Stimulated activated CD4-positive, alpha-beta T cell treated with anti-CD3 and anti-CD28 coated beads, Interleukin-1b, Interleukin-23, amount 100 ng/mL, for 1 hour (primary cell): ENCODE measurements around the gene RNF166.

Source experiments
- DNase-seq, 2 donors: peaks; one replicate each; pipeline ENCODE4 v3.0.0-alpha.2; 2020; ENCODE audit warnings: low read depth in 2 of 2

Gene RNF166

DNA sequence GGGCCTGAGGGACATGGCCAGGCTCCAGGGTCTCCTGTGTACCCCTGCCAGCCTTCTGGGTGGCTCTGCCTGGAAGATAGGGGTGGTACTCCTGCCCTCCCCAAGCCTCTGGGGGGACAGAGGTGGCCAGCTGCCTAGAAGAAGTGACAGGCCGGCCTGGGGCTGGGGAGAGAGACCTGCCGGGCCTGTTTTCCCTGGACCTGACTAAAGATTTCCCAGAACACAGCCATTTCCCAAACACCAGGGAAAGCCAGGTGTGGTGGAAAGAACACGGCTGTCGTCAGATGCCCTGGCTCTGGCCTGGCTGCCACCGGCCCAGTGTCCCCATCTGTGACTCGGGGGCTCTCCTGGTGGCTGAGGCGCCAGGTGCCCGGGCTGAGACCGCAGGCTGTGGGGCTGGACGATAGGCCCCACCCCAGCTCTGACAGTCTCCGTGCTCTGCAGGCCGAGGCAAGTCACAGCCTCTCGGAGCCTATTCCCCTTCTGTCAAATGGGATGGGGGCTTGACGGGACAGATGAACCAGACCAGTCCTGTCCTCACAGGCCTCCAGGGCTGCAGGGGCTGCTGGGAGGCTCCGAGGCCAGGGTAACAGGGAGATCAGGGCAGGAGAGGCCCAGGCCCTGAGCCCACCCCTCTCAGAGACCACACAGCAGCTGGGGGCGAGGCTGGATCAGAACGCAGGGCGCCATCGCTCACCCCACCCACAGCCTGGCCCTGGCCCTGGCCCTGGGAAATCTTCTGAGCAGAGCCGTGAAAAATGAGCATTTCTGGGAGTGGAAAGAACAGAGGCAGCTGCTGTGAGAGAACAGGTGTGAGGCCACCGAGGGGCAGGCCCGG is 33.1 kb upstream of the RNF166 start:
- no peak for DNase-seq

DNA sequence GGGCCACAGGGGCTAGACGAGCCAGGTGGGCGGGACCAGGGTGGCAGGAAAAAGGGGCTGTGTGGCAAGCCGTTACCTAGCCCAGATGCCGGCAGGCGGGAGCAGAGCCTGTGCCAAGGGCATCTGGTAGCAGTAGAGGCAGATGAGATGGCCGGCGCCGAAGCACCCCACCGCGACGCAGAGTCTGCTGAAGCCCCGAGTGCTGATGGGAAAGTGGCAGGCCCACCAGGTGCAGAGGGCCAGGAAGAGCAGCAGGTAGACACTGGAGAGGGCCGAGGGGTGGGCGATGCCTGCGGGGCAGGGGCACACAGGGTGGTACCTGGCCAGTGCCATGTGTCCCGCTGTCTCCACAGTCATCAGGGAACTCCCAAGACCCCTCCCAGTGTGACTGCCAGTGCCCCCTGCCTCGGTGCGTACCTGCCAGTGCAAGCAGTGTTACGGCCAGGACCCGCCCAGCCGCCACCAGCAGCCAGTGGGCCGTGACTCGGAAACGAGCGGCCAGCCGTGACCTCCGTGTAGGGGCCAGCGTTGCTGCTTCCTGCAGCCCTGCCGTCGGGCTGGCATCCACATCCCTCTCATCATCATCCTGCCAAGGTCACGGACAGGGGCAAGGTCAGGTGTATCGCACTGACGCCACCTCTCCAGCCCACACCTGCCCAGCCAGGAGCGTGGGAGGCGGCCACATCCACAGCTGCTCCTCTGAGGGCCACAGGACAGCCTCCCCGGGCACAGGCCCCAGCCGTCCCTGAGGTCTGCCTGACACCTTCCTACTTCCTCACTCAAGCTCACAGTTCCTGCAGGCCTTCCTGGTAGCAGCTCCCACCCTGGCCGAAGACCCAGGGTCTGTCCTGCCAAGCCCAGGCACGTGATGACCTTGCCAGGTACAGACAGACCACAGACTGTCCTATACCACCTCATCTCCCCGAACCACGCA is 32.2 kb upstream of the RNF166 start:
- DNase-seq = no peak

DNA sequence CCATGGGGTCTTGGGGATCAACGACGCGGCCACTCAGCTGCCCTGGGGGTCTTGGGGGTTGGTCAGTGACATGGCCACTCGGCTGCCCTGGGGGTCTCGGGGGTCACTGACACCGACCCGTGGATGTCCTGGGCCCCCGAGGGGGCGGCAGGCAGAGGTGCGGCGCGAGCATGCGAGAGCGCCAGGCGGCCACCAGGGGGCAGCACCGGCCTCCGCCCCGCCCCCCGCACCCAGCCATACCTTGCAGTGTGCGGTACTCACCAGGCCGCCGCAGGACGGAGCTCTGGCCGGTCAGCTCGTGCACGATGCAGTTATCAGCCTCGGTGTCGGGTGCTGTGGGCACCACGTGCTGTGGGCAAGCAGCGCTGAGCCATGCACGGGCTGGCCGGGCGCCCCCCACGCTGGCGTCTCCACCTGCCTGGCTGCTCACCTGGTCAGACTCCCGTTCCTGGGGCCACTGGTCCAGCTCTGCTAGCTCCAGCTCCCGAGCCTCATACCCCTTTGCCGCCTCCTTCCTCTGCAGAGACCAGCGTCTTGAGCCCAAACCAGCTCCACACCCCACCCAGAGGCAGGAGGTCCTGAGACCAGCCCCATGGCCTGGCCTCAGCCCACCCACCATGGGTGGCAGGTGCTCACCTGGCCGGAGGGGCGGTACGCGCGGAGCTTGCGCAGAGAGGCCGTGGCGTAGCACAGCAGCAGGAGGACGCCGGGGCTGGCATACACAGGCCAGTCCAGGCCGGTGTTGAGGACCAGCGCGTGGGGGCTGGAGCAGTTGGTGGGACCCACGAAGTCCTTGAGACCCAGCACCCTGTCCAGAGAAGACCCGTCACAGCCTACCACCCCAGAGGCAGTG is 31.3 kb upstream of the RNF166 start:
- DNase-seq = peak; percentile 41 to 49

DNA sequence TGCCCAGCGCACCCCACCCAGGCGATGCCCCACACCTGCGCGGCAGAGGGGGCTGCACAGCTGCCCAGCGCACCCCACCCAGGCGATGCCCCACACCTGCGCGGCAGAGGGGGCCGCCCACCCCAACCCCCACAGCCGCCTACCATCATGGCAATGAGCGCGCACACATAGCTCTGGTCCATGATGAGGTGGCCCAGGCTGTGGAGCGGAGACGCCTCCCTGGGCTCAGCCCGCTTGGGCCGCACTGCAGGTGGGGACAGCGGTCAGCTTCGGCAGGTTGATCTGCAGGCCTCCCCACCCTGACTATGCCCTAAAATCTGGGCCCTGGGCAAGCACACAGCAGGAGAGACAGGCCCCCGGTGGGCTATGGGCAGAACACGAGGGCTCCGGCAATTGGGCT is 30.3 kb upstream of the RNF166 start:
- no peak for DNase-seq

DNA sequence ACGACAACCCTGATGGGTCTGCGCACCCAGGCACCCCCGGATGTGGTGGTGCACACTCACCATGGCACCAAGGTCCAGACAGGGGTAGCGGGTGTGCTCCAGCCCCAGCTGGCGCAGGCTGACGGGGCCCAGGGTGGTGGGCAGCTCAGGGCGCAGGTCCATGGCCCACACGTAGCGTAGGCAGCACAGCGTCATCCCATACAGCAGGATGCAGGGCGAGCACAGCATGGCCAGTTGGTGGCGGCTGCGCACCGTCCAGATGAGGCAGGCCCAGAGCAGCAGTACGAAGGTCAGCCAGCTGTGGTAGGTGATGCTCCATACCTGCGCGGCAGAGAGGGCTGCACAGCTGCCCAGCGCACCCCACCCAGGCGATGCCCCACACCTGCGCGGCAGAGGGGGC is 29.9 kb upstream of the RNF166 start:
- DNase-seq = no peak

DNA sequence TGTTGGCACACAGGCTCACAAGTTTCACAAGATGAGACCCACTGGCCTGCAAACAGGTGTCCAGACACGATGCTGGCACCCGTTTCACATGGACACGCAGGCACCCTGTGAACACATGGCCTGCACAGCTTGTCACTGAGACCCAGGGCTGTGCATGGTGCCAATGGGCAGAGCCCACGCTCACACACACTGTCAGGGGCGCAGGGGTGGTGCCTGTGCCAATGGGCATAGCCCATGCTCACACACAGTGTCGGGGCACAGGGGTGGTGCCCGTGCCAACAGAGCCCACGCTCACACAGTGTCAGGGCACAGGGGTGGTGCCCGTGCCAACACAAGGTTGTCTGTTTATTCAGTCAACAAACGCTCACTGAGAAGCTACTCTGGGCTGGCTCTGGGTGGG is 29.4 kb upstream of the RNF166 start:
- no peak for DNase-seq

DNA sequence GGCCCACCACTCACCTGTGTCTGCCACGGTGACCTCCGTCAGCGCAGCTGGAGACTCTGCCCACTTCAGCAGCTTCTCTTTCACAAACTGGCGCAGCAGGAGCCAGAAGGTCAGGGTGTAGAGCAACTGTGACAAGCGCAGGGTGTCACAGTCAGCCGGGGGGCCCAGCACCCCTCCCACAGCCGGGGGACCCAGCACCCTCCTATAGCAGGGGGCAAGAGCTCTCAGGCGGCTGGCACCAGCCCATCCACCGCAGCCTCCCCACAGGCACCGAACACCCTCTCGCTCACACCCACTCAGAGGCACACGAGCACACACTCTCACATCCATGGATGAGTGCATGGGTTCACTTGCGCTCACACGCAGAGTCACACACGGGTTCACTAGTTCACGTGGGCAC is 28.9 kb upstream of the RNF166 start:
- DNase-seq = no peak

DNA sequence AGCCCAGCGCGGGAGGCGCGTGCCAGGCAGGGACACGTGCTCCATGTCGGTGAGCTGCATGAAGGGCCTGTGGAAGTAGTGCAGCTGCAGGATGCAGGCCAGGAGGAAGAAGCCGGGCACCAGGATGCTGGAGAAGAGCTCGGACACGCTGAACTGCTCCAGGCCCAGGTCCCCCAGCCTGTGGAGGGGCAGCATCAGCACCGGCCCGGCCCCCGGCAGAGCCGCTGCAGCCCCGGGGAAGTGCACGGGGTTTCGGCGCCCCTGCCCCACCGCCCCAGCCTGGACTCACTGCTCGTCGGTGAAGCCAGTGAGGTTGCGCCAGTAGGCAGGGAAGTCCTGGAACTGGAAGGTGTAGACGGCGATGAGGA is 28.1 kb upstream of the RNF166 start:
- no peak for DNase-seq

DNA sequence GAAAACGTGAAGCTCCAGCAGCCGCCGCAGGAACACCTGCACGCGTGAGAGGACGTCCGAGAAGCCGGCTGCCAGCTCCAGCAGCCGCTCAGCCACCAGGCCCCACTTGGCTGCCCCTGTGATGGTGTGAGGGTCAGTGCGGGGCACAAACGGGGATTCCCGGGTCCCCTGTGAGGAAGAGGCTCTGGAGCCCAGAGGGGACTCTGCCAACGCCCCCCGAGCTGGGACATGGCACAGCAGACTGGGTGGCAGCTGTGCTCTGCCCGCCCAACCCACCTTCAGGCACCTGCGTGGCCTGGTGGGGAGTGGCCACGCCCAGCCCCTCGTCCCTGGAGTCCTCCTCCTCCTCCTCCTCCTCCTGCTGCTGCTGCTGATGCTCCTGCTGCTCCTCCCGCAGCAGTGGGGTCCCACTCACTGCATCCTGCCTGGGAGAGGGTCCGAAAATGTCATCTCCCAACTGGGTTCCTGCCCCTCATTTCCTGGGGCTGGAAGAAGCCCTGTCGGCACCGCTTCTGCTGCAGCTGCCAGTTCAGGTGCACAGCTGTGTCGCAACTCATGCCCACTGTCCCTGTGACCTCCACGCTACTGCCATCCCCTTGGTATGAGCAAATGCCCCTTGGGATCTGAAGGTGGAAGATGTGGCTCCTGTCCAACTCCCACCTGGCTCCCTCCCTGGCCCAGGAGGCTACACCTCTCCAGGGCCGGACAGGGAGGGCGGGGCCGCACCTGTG is 27.6 kb upstream of the RNF166 start:
- DNase-seq = no peak

DNA sequence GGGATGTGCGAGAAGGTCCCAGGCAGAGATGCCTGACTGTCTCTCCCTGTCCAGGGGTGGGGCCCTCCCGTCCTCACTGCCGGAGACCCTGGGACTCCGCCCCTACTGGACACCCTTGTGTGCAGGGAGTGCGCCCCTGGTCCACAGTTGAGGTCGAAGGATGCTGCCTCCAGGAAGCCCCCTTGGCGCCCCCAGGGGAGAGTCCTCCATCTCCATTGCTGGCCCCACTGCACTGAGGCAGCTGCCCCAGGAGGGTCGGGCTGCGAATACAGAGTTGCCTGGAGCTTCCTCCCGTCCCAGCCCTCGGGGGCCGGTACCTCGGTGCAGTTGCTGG is 26.7 kb upstream of the RNF166 start:
- DNase-seq = no peak

DNA sequence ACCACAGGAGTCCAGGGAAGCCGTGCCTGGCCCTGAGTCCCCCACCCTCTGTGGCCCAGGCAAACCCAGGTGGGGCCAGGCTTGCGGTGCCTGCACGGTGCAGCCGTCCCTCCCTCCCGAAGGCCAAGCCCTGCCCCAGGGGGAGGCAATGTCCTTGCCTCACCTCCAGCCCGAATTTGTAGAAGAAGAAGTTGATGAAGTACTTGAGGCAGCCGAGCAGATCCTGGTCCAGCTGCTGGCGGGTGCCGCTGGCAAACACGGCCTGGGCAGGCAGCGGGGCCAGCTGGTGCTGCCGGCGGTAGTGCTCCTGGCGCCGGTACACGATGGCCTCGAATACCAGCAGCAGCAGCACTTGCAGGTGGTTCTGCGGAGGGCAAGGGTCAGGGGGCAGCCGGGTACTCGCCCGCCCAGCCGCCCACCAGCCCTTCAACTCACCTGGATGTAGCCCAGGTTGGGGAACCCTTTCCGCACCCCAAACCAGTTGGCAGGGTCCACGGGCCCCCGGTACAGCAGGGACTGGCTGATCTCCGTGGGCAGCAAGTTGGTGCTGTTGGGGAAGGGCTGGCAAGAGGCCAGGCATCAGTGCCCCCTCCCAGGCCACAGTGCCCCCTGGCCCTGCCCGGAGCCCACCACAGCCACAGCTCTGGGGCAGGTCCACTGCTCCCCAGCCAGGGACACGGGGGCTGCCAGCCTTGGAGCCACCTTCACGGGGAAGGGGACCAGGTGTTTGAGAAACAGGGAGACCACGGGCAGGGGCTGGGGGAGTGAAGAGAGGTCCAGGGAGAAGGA is 26.2 kb upstream of the RNF166 start:
- no peak for DNase-seq

DNA sequence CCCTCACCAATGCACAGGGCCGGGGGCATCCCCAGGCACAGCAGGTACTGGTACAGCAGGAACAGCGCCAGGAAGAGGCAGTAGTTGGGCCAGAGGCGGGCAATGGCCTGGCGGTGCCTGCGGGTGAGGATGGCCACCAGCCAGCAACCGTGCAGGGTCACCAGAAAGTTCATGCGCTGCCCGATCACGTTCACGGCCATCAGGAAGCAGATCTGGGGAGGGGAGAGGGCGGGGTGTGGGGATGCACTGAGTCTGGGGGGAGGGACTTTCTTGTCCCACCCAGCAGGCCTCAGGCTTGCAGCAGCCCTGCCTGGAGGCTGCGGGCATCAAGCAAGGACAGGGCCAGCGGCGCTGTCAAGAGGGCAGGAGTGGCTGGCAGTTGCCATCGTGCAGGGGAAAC is 25.5 kb upstream of the RNF166 start:
- no peak for DNase-seq

DNA sequence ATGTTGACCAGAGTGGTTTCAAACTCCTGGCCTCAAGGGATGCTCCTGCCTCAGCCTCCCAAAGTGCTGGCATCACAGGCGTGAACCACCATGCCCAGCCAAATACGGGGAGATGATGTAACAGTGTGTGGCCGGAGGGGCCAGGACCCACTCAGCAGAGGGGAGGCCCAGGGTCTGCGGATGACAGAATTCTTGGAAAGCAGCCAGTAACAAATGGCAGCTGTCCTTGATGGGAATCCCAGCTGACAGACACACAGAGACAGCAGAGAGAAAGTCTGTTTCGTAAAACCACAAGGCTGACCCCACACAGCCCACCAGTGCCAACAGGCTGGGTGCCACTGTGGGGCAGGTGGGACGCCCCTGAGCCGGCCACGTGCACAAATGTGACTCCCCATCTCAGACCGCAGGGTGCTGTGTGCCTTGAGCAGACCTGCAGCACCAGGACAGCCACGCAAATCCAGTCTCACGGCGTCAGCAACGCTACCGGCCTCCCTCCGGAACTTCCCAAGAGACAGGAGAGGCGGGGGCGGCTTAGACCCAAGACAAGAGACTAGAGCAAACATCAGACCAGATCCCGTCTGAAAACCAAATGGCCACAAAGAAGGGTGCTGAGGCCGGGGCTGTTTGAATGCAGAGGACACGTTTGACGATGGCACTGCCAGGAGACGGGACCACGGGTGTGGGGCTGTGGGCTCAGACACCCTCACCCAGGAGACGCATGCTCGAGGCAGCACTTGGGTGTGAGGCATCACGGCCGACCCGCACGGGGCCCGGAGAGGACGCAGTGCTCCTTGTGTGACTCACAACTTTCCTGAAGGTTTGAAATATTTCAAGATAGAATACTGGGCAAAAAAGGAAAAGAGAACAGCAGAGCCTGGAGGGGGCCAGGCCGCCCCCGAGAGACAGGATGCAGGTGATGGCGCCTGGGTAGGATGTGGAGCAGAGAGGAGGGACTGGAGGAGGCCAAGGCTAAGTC is 24.7 kb upstream of the RNF166 start:
- DNase-seq = no peak

DNA sequence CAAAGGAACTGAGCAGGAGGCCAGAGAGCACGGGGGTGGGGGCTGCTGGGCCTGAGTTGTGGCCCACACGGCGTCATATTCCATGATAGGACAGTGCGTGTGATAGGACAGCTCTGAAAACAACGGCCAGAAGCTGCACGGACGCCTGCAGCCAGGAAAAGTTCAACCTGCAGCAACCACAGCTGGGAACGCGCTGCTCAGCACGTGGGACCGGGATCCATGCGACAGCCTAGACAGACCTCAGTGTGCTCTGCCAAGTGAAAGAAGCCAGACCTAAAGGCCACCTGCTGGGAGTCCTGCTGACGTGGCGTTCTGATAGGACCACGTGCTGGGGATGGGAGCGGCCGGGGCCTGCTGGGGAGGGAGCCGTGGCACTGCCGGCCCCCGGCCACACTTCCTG is 21.7 kb upstream of the RNF166 start:
- no peak for DNase-seq

DNA sequence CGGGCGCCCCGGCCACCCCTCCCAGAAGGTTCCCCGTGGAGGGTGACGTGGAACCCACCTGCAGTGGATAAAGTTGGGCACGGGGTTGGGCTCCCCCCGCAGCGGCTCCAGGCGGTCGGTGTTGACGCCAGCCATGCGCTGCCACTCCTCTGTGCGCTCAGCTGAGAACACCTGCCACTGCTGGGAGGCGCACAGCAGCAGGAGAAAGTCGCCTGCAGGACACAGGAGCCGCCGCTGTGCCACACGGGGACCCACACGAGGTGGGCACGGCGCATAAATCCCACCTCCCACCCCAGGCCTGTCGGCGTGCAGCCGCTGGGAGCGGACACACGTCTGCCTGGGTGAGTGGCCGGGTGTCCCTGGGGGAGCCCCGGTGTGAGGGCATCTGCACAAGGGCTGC is 20.8 kb upstream of the RNF166 start:
- no peak for DNase-seq

DNA sequence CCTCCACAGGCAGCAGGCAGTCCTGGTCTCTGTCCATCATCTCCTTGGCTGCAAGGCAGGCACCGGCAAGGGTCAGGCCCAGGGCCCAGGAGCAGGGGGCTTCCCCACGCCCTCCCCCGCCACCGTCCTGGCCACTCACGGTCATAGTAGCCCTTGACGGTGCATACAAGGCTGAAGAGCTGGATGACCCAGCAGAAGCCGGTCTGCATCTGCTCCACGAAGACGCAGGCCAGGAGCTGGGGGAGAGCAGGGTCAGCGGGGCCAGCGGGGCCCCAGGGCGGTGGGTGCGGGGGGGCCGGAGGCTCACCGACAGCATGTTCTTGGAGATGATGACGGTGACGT is 20.2 kb upstream of the RNF166 start:
- no peak for DNase-seq

DNA sequence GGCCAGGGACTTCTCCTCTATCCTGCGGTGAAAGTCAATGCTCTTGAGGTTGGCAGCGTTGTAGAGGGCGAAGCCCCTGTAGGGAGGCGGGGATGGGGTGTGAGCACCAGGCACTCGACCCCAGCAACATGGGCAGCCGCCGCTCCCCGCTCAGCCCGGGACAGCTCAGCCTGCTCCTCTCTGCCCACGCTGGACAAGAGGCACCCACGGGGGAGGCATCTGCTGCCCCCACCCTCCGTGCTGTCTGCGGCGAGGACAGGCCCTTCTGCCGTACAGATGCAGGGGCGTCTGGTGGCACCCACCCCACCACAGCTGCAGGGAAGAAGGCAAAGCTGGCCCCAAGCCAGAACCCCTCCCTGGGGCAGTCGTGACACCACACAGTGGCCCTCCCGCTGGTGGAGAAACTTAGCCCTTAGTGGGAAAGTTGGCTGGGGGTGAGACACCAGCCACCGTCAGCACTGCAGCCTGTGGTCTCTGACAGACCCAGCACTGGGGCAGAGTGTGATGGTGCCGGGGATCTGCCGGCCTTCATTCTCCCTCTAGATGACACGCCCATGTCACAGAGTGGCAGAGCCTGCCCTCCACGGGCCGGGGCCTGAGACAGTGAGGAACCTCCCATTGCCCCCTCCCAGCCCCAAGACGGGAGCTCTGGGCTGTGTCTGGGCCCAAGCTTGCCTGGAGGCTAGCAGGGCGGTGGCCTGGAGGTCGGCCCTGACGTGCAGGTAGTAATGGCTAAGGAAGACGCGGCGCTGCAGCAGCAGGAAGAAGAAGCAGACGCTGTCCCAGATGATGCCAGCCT is 19.6 kb upstream of the RNF166 start:
- no peak for DNase-seq

DNA sequence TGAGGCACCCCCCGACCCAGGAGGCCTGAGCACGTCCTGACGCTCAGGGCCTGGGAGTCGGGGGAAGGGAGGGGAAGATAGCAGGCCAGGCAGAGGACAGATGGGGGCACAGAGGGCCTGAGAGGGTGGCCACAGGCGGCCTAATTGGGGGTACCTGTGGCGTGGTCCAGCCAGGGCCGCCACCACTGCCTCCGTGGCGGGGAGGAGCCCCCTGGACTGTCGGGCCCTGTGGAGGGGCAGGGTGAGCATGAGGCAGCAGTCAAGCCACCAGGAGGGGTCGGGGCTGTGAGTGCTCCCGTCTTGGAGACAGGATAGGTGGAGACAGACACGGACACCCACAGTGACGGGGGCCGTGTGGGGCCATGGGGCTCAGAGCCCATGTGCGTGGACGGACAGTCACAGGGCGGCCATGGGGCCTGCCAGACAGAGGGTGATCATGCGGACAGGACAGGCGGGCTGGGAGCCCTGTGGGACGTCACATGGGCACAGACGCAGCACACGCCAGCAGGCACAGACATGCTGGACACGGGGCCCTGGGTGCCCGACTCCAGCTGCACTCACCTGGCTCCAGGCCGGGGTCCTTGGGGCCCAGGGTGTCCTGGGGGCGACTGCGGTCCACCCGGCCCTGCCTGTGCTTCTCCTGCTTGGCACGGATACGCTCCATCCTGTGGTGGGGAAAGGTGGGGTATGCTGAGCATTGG is 18.8 kb upstream of the RNF166 start:
- DNase-seq = no peak
